GM12864 (cell line): ENCODE results near the gene AKAP13.

Experiments
- DNase-seq: peaks from one replicate; pipeline ENCODE4 v3.0.0-alpha.2; 2011; ENCODE audit warnings: low read depth
- H3K4me3 ChIP-seq: 2 replicates; pipeline ENCODE4 v1.5.1; 2011; ENCODE audit warnings: mild to moderate bottlenecking, low read depth, low read length, control low read depth
- TF ChIP-seq, protein P1 (sequence below): IDR thresholded peaks from 2 replicates; pipeline ENCODE4 v1.5.1; 2011; ENCODE audit warnings: low read depth, mild to moderate bottlenecking, moderate library complexity, low read length, control low read depth, inconsistent platforms; ENCODE audit errors: missing control alignments

Gene AKAP13

DNA sequence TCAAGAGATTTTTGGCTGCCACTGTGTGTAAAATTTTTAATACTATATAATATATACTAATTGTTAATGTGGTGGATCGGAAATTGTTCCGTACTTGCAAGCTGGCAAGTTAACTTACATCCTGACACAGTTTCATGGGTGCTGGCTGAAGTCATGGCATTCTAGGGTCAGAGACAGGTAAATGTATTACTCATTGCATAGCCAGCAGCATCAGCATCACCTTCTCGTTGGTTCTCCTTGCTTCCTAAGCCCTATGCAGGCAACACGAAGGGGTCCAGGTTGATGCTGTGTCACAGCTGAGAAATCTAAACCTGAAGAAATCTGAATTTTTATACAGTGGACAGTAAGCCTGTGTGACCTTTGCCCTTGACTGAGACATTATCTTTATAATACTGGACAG, 251.6 kb downstream of the AKAP13 start:
- no peak for DNase-seq
- TF ChIP-seq, protein P1, sequence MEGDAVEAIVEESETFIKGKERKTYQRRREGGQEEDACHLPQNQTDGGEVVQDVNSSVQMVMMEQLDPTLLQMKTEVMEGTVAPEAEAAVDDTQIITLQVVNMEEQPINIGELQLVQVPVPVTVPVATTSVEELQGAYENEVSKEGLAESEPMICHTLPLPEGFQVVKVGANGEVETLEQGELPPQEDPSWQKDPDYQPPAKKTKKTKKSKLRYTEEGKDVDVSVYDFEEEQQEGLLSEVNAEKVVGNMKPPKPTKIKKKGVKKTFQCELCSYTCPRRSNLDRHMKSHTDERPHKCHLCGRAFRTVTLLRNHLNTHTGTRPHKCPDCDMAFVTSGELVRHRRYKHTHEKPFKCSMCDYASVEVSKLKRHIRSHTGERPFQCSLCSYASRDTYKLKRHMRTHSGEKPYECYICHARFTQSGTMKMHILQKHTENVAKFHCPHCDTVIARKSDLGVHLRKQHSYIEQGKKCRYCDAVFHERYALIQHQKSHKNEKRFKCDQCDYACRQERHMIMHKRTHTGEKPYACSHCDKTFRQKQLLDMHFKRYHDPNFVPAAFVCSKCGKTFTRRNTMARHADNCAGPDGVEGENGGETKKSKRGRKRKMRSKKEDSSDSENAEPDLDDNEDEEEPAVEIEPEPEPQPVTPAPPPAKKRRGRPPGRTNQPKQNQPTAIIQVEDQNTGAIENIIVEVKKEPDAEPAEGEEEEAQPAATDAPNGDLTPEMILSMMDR, result no peak

GRCh38 chr15:85633859-85634258, 253.5 kb downstream of the AKAP13 start:
- H3K4me3 ChIP-seq, result no peak overlapping the region
- DNase-seq, result no peak
- TF ChIP-seq, protein P1, result no peak

More for the DNA sequence above, 251.6 kb downstream of the AKAP13 start:
- no peak overlapping the region for H3K4me3 ChIP-seq

- H3K4me3 ChIP-seq, result no peak overlapping the region
- TF ChIP-seq, protein P1, result no peak
- DNase-seq, result no peak
These were observed 255.9 kb downstream of the AKAP13 start for GRCh38 chr15:85636351-85636750.

- DNase-seq, result no peak
- no peak overlapping the region for H3K4me3 ChIP-seq
- TF ChIP-seq, protein P1, result no peak
These were observed 259.5 kb downstream of the AKAP13 start for GRCh38 chr15:85639752-85640381.

DNA sequence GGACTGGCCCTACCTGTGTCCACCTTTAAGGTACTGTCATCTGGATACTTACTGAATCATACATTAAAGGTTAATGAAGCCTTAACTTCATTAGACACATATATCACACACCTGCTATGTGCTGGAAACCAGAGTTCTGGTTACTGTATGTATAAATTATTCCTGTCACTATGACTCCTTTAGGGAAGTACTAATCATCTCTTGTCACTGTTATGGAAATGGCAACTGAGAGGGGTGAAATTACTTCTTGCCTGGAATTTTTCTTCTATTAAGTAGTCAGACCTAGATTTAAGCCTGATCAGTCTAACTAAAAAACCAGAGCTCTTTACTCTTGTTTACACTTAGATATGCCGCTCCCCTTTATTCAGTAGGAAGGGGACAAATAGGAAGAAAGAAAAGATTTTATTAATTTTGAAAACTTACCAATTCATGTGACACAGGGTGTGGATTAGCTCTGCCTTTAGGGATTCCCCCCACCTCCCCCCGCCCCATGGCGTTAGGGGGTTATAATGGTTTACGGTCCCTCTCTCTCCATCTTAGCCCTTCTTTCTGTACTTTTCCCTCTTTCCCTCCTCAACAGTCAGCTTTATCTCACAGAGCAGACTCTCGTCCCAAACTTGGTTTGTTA, 261.8 kb downstream of the AKAP13 start:
- TF ChIP-seq, protein P1, result no peak
- H3K4me3 ChIP-seq, result no peak overlapping the region
- no peak for DNase-seq

DNA sequence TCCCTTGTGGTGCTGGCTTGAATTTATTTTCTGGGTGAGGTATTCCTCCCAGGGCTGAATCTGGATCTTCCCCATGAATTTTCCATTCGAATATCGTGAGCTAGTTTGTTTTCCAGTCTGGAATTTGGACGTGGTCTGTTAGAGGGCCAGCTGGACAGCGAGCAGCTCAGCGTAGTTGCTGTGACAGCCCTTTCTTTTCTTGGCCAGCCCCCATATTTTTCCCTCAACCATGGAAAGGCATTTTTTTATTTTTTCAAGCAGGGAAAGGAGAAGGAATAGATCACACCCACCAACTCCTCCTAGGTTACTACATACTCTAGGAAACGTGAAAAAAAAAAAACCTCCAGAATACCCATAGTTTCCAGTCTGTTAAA, 262.3 kb downstream of the AKAP13 start:
- no peak overlapping the region for H3K4me3 ChIP-seq
- TF ChIP-seq, protein P1, result no peak
- DNase-seq, result no peak
